ENCODE data around the gene RGS18. TPM values are rescaled to one million over a fixed set of nuclear protein-coding genes. Genes with fewer than 3 reads are reported as not detected.

RGS18 gene
- polyA plus RNA-seq, 3 donors, result 0.21 to 11.2 (median 2.4) TPM

- WGBS, 3 donors, result 81 to 85% (median 82%) methylated on average over 7 of the region's 7 CpGs
- H3K27ac ChIP-seq (ENCODE audit: low read depth, low read length), result no peak overlapping the region
Measured at GRCh38 chr1:192232817-192233417, 74.7 kb downstream of the RGS18 start.

- no peak overlapping the region for H3K27ac ChIP-seq (ENCODE audit: low read depth, low read length)
Measured at GRCh38 chr1:192235127-192235526, 76.9 kb downstream of the RGS18 start.

Other genes starting within 250 kb of the RGS18 start
- gene RGS21, start 158.5 kb downstream of the RGS18 start, polyA plus RNA-seq, result not detected